RWPE2 (cell line): Measurements from ENCODE around the gene SPIRE2.
"Not testable (repeated sequence)": the region's sequence is repeated elsewhere in the genome, so short reads cannot be mapped to it uniquely, and the experiment has no call there.

Experiments
- ATAC-seq: fragments of 200-7000 bp; cut with Tn5 transposase; 3 replicates; pipeline ENCODE4 v1.9.1; 2021; ENCODE audit warnings: low read depth
- DNase-seq: peaks from one replicate; pipeline ENCODE4 v3.0.0-alpha.2; 2020; ENCODE audit warnings: low spot score
- H3K27ac ChIP-seq: fragments of 450-650 bp; 2 replicates; pipeline ENCODE4 v1.5.1; 2017; ENCODE audit warnings: mild to moderate bottlenecking; ENCODE audit not compliant: poor library complexity, severe bottlenecking
- H3K27me3 ChIP-seq: fragments of 250-450 bp; sonication (Bioruptor Pico); 2 replicates; pipeline ENCODE4 v1.5.1; 2021; ENCODE audit warnings: mild to moderate bottlenecking, moderate library complexity; ENCODE audit not compliant: insufficient read depth, poor library complexity, severe bottlenecking
- H3K36me3 ChIP-seq: fragments of 250-450 bp; sonication (Bioruptor Pico); 2 replicates; pipeline ENCODE4 v1.5.1; 2020; ENCODE audit warnings: low read depth, mild to moderate bottlenecking, moderate library complexity
- H3K4me1 ChIP-seq: fragments of 250-450 bp; sonication (Bioruptor Pico); 2 replicates; pipeline ENCODE4 v1.5.1; 2021; ENCODE audit warnings: mild to moderate bottlenecking, moderate library complexity; ENCODE audit not compliant: insufficient read depth, poor library complexity, severe bottlenecking
- H3K4me3 ChIP-seq: fragments of 250-450 bp; sonication (Bioruptor Pico); 2 replicates; pipeline ENCODE4 v1.5.1; 2021; ENCODE audit warnings: mild to moderate bottlenecking, moderate library complexity; ENCODE audit not compliant: severe bottlenecking
- H3K9me3 ChIP-seq: fragments of 250-450 bp; sonication (Bioruptor Pico); 2 replicates; pipeline ENCODE4 v1.5.1; 2021; ENCODE audit warnings: mild to moderate bottlenecking, moderate library complexity; ENCODE audit not compliant: severe bottlenecking
- TF ChIP-seq, protein P1 (sequence below): fragments of 450-650 bp; IDR thresholded peaks from one replicate; pipeline ENCODE4 v1.5.1; 2017; ENCODE audit warnings: mild to moderate bottlenecking, moderate library complexity; ENCODE audit not compliant: poor library complexity, severe bottlenecking

SPIRE2 gene

GRCh38 chr16:89798126-89798525, 30.1 kb upstream of the SPIRE2 start:
- TF ChIP-seq, protein P1, sequence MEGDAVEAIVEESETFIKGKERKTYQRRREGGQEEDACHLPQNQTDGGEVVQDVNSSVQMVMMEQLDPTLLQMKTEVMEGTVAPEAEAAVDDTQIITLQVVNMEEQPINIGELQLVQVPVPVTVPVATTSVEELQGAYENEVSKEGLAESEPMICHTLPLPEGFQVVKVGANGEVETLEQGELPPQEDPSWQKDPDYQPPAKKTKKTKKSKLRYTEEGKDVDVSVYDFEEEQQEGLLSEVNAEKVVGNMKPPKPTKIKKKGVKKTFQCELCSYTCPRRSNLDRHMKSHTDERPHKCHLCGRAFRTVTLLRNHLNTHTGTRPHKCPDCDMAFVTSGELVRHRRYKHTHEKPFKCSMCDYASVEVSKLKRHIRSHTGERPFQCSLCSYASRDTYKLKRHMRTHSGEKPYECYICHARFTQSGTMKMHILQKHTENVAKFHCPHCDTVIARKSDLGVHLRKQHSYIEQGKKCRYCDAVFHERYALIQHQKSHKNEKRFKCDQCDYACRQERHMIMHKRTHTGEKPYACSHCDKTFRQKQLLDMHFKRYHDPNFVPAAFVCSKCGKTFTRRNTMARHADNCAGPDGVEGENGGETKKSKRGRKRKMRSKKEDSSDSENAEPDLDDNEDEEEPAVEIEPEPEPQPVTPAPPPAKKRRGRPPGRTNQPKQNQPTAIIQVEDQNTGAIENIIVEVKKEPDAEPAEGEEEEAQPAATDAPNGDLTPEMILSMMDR = no peak
- no peak for DNase-seq
- Histone ChIP-seq H3K27me3 (no peaks in the 10 kb centered on the region), H3K36me3 (peaks cover 95% of the 10 kb centered on the region), H3K9me3 (no peaks in the 10 kb centered on the region), H3K27ac (no peak overlapping the region), H3K4me3 (no peak overlapping the region), H3K4me1 (no peaks in the 10 kb centered on the region)
- ATAC-seq = no peak

DNA sequence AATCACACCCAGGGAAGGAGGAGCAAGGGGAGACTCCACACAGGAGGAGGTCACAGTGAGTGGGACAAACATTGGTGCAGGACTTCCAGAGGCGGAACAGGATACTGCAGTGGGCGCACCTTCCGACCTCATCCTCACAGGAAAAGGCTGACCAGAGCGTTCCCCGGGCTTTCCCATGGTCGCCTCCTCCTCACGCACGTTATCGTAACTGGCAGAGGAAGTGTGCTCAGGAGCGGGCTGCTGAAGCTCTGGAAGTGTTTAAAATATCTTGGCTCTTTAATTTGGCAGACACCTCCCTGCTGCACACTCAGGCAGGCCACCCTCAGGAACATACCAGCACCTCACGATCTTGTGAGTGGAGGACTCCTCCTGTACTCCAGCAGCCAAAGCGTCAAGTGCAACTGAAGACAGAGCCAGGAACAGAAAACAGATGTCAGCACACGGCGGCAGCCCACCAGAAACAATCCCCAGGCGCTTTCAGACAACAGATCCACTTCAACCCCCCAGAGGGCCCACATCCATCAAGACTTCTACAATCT, 29.4 kb upstream of the SPIRE2 start:
- TF ChIP-seq, protein P1 = no peak

GRCh38 chr16:89801800-89802199, 26.5 kb upstream of the SPIRE2 start:
- Histone ChIP-seq H3K4me3 (no peak overlapping the region), H3K27ac (no peak overlapping the region), H3K4me1 (no peaks in the 10 kb centered on the region), H3K9me3 (no peaks in the 10 kb centered on the region), H3K36me3 (peaks cover 90% of the 10 kb centered on the region), H3K27me3 (no peaks in the 10 kb centered on the region)
- TF ChIP-seq, protein P1 = no peak
- DNase-seq (no peak), ATAC-seq (no peak)

More for the DNA sequence above, 29.4 kb upstream of the SPIRE2 start:
- Histone ChIP-seq H3K27ac (no peak overlapping the region), H3K27me3 (no peaks in the 10 kb centered on the region), H3K4me3 (no peak overlapping the region), H3K9me3 (no peaks in the 10 kb centered on the region), H3K36me3 (peaks cover 95% of the 10 kb centered on the region), H3K4me1 (no peaks in the 10 kb centered on the region)
- DNase-seq (no peak), ATAC-seq (no peak)

DNA sequence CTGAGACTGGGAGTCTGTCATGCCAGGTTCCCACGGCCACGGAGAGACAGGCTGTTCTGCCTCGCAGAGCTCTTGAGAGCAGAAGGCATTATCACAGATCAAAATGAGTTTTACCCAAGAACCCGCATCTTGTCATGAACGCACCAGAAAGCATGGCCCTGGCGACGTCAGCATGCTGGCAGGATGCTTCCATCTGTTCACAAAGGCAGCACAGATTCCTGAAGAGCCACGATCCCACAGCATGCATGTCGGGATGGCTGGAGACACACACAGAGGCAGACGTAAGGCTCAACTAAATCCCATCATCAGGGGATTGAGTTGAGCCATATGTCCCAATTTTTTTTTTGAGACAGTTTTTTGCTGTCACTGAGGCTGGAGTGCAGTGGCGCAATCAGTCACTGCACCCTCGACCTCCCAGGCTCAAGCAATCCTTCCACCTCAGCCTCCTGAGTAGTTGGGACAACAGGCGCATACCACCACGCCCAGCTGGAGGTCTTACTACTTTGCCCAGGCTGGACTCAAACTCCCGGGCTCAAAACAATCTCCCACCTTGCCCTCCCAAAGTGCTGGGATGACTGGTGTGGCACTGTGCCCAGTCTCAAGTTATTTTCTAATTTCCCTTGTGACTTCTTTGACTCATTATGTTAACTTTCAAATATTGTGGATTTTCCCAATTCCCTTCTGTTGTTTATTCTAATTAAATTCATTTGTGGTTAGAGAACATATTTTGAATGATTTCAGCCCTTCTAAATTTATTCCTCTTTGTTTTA, 23.0 kb upstream of the SPIRE2 start:
- Histone ChIP-seq H3K36me3 (peaks cover 89% of the 10 kb centered on the region), H3K27ac (no peak overlapping the region), H3K4me1 (no peaks in the 10 kb centered on the region), H3K4me3 (no peak overlapping the region), H3K9me3 (no peaks in the 10 kb centered on the region), H3K27me3 (no peaks in the 10 kb centered on the region)
- DNase-seq (no peak), ATAC-seq (no peak)
- TF ChIP-seq, protein P1 = no peak

DNA sequence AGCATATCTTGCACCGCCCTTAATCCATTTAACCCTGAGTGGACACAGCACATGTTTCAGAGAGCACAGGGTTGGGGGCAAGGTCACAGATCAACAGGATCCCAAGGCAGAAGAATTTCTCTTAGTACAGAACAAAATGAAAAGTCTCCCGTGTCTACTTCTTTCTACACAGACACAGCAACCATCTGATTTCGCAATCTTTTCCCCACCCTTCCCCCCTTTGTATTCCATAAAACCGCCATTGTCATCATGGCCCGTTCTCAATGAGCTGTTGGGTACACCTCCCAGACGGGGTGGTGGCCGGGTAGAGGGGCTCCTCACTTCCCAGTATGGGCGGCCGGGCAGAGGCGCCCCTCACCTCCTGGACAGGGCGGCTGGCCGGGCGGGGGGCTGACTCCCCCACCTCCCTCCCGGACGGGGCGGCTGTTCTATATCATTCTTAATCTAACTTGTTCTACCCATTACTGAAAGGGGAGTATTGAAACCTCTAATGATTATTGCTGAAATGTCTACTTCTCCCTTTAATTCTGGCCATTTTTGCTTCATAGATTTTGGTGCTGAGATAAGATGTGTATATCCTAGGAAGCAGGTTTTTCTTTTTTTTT, 21.6 kb upstream of the SPIRE2 start:
- peaks cover 93% of the 10 kb centered on the region for H3K36me3 ChIP-seq
- not testable (repeated sequence) for H3K4me3 ChIP-seq, H3K4me1 ChIP-seq, ATAC-seq, H3K27ac ChIP-seq, H3K9me3 ChIP-seq, DNase-seq, H3K27me3 ChIP-seq
